GM12892 (cell line): Measurements from ENCODE around the gene PDE3B.
"Not testable (repeated sequence)": the region's sequence is repeated elsewhere in the genome, so short reads cannot be mapped to it uniquely, and the experiment has no call there.

ENCODE experiments used
- POLR2A ChIP-seq: IDR thresholded peaks from 2 replicates; pipeline ENCODE4 v1.6.1; 2011; ENCODE audit warnings: low read depth, low read length, control low read depth
- POLR2AphosphoS5 ChIP-seq: IDR thresholded peaks from 2 replicates; pipeline ENCODE4 v1.6.1; 2011; ENCODE audit warnings: low read depth, low read length, control low read depth

- TF ChIP-seq POLR2AphosphoS5, POLR2A: not testable (repeated sequence)
These were observed 23.7 kb downstream of the PDE3B start for GRCh38 chr11:14667329-14667728.
